SK-N-SH treated with all-trans-retinoic acid at 6 μM for 48 hours (cell line): ENCODE measurements around the gene CDHR4.

Experiments used
- ATAC-seq: fragments of 200-7000 bp; cut with Tn5 transposase; 3 replicates; pipeline ENCODE4 v1.9.1; 2020; ENCODE audit warnings: mild to moderate bottlenecking, moderate library complexity
- BACH2 ChIP-seq: fragments of 250-450 bp; sonication (Bioruptor Pico); IDR thresholded peaks from 2 replicates; pipeline ENCODE4 v1.9.0; 2021; ENCODE audit warnings: mild to moderate bottlenecking, borderline replicate concordance
- CSDC2 ChIP-seq: fragments of 250-450 bp; sonication (Bioruptor Pico); IDR thresholded peaks from 2 replicates; pipeline ENCODE4 v1.5.0; 2020; ENCODE audit warnings: mild to moderate bottlenecking, moderate library complexity
- OSR1 ChIP-seq: fragments of 250-450 bp; sonication (Bioruptor Pico); IDR thresholded peaks from 2 replicates; pipeline ENCODE4 v1.8.0; 2022; ENCODE audit warnings: moderate library complexity, mild to moderate bottlenecking, inconsistent platforms
- PPARA ChIP-seq: fragments of 250-450 bp; sonication (Bioruptor Pico); IDR thresholded peaks from 2 replicates; pipeline ENCODE4 v1.5.0; 2020; ENCODE audit warnings: mild to moderate bottlenecking, borderline replicate concordance
- SNAI2 ChIP-seq: fragments of 250-450 bp; sonication (Bioruptor Pico); IDR thresholded peaks from 2 replicates; pipeline ENCODE4 v1.5.0; 2020; ENCODE audit warnings: mild to moderate bottlenecking, moderate library complexity
- ZC3H10 ChIP-seq: fragments of 250-450 bp; sonication (Bioruptor Pico); IDR thresholded peaks from 2 replicates; pipeline ENCODE4 v1.5.1; 2021; ENCODE audit warnings: mild to moderate bottlenecking, moderate library complexity
- ZFP3 ChIP-seq: fragments of 250-450 bp; sonication (Bioruptor Pico); IDR thresholded peaks from 2 replicates; pipeline ENCODE4 v1.5.0; 2020; ENCODE audit warnings: mild to moderate bottlenecking, moderate library complexity
- ZFP30 ChIP-seq: fragments of 450-650 bp; formaldehyde crosslinking; IDR thresholded peaks from 2 replicates; pipeline ENCODE4 v1.5.0; 2022; ENCODE audit warnings: mild to moderate bottlenecking, moderate library complexity
- ZNF565 ChIP-seq: fragments of 450-650 bp; formaldehyde crosslinking; conservative IDR thresholded peaks from 2 replicates; pipeline ENCODE4 v1.5.0; 2020; ENCODE audit warnings: low read depth, mild to moderate bottlenecking, moderate library complexity
- ZNF8 ChIP-seq: fragments of 450-650 bp; formaldehyde crosslinking; IDR thresholded peaks from 2 replicates; pipeline ENCODE4 v1.5.0; 2020; ENCODE audit warnings: mild to moderate bottlenecking, moderate library complexity
- TF ChIP-seq, protein P1 (sequence below): fragments of 250-450 bp; sonication (Bioruptor Pico); IDR thresholded peaks from 2 replicates; pipeline ENCODE4 v1.8.0; 2021; ENCODE audit warnings: low read depth, mild to moderate bottlenecking, moderate library complexity, borderline replicate concordance
- TF ChIP-seq, protein P2 (sequence below): fragments of 250-450 bp; sonication (Bioruptor Pico); IDR thresholded peaks from 2 replicates; pipeline ENCODE4 v1.5.0; 2020; ENCODE audit warnings: mild to moderate bottlenecking, moderate library complexity
- TF ChIP-seq, protein P3 (sequence below): fragments of 250-450 bp; sonication (Bioruptor Pico); IDR thresholded peaks from 2 replicates; pipeline ENCODE4 v1.5.1; 2021; ENCODE audit warnings: mild to moderate bottlenecking, moderate library complexity

CDHR4 gene

GRCh38 chr3:49790626-49791411 lies 8.9 kb downstream of the CDHR4 start:
- no peak for ATAC-seq

DNA sequence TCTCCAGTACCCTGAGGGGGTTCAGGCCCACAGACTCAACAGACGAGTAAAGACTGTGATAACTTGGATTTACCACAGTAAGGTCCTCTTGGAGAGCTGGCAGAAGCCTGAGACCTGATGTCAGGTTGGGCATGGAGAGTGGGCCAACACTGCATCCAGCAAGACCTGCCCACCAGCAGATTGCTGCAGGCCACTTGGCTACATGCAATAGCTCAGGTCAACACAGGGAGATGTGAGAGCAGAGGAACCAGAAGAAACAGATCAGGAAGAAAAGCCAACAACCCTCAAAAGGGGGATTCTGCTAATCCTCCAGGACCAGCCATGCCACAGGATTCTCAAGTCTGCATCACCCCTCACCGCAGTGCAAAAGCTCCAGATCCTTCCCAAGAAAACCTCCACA lies 11.6 kb downstream of the CDHR4 start:
- no peak for ATAC-seq
- no peak for TF ChIP-seq ZNF8 (CRISPR knock-in tag)
- no peak for TF ChIP-seq OSR1 (CRISPR knock-in tag)
- TF ChIP-seq, protein P1, sequence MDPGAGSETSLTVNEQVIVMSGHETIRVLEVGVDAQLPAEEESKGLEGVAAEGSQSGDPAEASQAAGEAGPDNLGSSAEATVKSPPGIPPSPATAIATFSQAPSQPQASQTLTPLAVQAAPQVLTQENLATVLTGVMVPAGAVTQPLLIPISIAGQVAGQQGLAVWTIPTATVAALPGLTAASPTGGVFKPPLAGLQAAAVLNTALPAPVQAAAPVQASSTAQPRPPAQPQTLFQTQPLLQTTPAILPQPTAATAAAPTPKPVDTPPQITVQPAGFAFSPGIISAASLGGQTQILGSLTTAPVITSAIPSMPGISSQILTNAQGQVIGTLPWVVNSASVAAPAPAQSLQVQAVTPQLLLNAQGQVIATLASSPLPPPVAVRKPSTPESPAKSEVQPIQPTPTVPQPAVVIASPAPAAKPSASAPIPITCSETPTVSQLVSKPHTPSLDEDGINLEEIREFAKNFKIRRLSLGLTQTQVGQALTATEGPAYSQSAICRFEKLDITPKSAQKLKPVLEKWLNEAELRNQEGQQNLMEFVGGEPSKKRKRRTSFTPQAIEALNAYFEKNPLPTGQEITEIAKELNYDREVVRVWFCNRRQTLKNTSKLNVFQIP (CRISPR knock-in tag), result no peak
- no peak for TF ChIP-seq PPARA (CRISPR knock-in tag)
- no peak for TF ChIP-seq CSDC2 (CRISPR knock-in tag)
- TF ChIP-seq, protein P2, sequence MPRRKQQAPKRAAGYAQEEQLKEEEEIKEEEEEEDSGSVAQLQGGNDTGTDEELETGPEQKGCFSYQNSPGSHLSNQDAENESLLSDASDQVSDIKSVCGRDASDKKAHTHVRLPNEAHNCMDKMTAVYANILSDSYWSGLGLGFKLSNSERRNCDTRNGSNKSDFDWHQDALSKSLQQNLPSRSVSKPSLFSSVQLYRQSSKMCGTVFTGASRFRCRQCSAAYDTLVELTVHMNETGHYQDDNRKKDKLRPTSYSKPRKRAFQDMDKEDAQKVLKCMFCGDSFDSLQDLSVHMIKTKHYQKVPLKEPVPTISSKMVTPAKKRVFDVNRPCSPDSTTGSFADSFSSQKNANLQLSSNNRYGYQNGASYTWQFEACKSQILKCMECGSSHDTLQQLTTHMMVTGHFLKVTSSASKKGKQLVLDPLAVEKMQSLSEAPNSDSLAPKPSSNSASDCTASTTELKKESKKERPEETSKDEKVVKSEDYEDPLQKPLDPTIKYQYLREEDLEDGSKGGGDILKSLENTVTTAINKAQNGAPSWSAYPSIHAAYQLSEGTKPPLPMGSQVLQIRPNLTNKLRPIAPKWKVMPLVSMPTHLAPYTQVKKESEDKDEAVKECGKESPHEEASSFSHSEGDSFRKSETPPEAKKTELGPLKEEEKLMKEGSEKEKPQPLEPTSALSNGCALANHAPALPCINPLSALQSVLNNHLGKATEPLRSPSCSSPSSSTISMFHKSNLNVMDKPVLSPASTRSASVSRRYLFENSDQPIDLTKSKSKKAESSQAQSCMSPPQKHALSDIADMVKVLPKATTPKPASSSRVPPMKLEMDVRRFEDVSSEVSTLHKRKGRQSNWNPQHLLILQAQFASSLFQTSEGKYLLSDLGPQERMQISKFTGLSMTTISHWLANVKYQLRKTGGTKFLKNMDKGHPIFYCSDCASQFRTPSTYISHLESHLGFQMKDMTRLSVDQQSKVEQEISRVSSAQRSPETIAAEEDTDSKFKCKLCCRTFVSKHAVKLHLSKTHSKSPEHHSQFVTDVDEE (CRISPR knock-in tag), result no peak
- no peak for TF ChIP-seq SNAI2 (CRISPR knock-in tag)
- TF ChIP-seq BACH2, result no peak
- TF ChIP-seq ZFP30 (CRISPR knock-in tag), result no peak
- TF ChIP-seq, protein P3, sequence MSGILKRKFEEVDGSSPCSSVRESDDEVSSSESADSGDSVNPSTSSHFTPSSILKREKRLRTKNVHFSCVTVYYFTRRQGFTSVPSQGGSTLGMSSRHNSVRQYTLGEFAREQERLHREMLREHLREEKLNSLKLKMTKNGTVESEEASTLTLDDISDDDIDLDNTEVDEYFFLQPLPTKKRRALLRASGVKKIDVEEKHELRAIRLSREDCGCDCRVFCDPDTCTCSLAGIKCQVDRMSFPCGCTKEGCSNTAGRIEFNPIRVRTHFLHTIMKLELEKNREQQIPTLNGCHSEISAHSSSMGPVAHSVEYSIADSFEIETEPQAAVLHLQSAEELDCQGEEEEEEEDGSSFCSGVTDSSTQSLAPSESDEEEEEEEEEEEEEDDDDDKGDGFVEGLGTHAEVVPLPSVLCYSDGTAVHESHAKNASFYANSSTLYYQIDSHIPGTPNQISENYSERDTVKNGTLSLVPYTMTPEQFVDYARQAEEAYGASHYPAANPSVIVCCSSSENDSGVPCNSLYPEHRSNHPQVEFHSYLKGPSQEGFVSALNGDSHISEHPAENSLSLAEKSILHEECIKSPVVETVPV (CRISPR knock-in tag), result no peak

More at GRCh38 chr3:49790626-49791411, 8.9 kb downstream of the CDHR4 start:
- no peak for TF ChIP-seq ZFP3
- TF ChIP-seq, protein P2 (CRISPR knock-in tag), result no peak
- TF ChIP-seq, protein P1 (CRISPR knock-in tag), result no peak
- TF ChIP-seq ZNF565 (CRISPR knock-in tag), result no peak
- no peak for TF ChIP-seq BACH2
- TF ChIP-seq ZC3H10 (CRISPR knock-in tag), result no peak

- ATAC-seq, result no peak
- TF ChIP-seq, protein P2 (CRISPR knock-in tag), result no peak
Measured at GRCh38 chr3:49787536-49787935, 12.1 kb downstream of the CDHR4 start.
